HG03442 (cell line): ENCODE data around the gene MEGF10.
A peak's percentile ranks its signal among the peaks of the same experiment; 100 is the strongest.

Experiments used
- ATAC-seq: cut with Tn5 transposase; IDR thresholded peaks from one replicate; pipeline ENCODE4 v1.9.1; 2021; ENCODE audit warnings: mild to moderate bottlenecking, moderate library complexity; ENCODE audit not compliant: unreplicated experiment

MEGF10 gene

DNA sequence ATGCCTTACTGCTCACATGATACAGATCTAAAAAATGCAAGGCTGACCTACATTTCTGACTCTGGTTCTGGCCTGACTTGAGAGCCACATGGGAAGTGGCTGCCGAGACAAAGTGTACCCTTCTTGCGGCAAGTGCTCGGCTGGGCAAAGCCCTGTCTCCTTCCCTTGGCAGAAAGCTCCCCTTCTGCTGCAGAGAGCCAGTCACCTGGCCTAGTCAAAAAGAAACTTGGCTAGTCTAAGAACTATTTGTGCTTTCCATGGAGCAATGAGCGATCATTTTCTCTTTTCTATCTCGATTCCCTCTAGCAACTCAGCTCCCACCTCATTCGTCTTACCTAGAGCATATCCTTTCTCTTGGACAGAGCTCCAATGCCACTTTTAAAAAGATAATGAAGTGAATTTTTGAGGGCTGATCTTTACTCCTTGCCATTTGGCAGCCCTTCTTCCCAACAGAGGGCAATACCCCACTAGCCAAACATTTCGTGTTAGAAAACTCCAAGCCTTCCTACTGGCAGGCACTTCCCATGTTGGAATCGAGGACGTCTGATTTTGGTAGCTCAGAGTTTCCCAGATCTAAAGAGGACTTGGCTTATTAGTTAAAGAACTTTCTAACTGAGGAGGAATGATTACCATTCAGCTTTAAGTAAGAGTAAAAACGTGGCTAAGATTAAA, 118.8 kb downstream of the MEGF10 start:
- ATAC-seq: no peak

GRCh38 chr5:127409921-127410675, 119.5 kb downstream of the MEGF10 start:
- ATAC-seq: no peak

DNA sequence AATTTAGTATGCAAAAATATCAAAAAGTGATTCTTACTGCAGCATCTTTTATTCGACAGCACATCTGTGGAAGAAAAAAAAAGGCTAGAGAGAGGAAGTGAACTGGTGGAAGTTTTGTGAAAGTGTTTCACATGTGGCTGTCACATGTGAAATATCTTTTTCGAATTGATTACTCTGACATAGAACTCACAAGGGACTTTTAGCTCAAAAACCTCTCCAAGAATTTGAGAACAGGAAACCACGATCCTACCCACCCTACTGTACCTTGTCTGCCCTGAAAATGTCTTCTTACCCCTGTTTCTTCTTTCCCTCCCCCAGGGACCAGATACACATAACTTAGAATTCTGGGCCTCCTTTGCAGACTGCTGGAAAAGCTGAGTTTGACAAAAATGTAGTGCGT, 120.4 kb downstream of the MEGF10 start:
- peak; percentile 87 for ATAC-seq

DNA sequence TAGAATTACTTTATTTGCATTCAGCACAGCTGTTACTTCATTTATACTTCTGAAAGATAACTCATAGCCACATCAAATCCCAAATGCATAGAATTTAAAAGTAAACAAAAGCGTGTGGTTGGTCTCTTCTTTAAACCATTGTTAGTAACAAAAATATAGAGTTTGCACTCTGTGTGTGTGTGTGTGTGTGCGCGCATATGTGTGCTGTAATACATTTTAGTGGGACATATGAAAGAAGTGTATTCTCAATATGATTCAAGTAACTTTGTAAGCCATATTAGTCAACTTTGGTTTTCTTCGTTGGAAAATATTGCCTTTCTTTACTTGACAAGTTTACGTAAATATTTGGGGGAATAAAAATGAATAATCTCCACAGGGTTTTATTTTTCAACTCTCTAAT, 120.8 kb downstream of the MEGF10 start:
- ATAC-seq: no peak

GRCh38 chr5:127412698-127413097, 122.1 kb downstream of the MEGF10 start:
- no peak for ATAC-seq

DNA sequence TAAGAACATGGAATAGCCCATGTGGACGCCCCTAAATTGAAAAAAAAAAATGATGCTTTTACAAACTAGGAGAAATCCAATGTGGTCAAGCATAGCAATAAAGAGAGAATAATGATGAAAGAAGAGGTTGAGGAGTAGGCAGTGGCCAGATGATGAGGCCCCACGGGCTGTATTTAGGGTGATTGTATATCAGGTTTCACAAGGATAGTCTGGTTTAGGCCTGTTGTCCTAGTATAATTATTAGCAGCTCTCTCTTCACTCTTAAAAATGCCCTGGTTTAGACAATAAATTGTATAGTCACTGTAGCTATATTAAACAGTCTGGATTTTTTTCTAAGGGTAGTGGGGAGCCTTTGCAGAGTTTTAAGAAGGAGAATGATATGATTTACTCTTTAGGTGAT, 124.4 kb downstream of the MEGF10 start:
- no peak for ATAC-seq

DNA sequence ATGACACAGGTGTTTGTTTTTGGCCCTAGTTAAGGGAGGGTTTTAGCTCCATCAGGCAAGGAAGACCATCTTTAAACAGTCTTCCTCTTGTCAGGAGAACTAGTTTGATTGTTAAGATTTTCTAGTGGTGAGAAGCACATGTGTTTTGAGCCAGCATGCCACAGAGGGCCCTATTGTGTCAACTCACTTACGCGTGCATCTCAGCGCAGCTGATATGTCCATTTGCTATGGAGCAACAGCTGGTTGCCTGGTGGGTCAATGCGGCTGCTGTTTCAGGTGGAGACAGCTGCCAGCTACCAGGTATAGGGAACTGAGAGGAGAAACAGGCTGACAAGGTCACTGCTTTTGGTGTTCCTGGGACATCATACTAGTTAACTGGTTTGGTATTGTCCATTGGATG, 126.3 kb downstream of the MEGF10 start:
- no peak for ATAC-seq

DNA sequence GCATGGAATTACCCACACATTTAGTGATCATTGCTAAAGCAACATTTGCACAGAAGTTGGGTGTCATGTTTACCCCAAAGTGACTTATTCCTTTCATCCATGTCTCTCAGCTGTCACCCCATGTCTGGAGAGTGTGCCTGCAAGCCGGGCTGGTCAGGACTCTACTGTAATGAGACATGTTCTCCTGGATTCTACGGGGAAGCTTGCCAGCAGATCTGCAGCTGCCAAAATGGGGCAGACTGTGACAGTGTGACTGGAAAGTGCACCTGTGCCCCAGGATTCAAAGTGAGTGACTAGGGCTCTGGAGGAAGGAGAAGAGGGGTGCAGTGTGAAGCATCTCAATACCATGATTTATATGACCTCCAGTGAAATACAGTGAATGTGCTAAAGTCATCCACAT, 126.9 kb downstream of the MEGF10 start:
- ATAC-seq: no peak

DNA sequence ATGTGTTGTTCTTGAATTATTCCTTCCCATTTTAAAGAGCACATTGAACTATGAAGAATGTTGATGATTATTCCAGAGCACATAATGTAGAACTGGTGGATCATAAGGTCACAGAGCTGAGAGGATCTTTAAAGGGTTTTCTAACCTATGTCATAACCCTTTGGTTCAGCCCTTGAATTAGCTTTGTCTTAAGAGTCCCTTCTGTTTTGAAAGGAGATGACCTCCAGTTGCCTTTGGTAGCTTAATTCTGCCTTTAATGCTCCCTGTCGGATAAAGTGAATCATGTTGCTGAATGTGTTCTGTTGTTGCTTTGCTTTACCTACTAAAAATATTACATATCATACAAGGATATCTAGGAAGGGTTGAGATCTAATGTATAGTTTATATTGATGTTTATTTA, 127.8 kb downstream of the MEGF10 start:
- ATAC-seq: no peak

DNA sequence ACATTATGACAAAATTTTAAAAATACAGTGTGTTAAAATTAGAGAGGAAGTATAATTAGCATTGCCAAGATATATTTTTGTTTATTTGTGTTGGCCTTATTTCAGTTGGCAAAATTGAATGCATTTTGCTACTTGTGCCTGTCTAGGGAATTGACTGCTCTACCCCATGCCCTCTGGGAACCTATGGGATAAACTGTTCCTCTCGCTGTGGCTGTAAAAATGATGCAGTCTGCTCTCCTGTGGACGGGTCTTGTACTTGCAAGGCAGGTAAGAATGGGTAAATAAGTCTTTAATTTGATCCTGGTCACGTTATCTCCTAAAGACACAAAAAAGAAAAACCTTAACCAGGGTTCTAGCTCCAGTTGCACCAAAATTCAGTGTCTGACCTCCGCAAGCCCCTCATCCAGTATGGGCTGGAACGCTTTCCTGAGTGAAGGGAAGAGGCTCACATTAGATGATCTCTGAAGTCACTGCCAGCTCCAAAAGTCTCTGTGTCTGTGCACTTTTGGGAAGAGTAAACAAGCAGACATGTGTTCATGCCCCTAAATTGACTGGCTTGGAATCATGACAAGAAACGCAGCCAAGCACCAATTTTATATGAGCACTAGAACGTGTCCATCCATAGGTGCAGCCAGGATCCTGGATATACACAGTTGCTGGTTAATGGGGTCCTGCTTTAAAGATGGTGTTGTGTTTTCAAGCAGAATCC, 128.5 kb downstream of the MEGF10 start:
- ATAC-seq: no peak

GRCh38 chr5:127419683-127420257, 129.2 kb downstream of the MEGF10 start:
- ATAC-seq: no peak

GRCh38 chr5:127420758-127421157, 130.2 kb downstream of the MEGF10 start:
- no peak for ATAC-seq

- no peak for ATAC-seq
Measured at GRCh38 chr5:127421471-127421870, 130.9 kb downstream of the MEGF10 start.

- peak; percentile 71 for ATAC-seq
Measured at GRCh38 chr5:127423173-127423798, 132.7 kb downstream of the MEGF10 start.

GRCh38 chr5:127425037-127425436, 134.4 kb downstream of the MEGF10 start:
- no peak for ATAC-seq

DNA sequence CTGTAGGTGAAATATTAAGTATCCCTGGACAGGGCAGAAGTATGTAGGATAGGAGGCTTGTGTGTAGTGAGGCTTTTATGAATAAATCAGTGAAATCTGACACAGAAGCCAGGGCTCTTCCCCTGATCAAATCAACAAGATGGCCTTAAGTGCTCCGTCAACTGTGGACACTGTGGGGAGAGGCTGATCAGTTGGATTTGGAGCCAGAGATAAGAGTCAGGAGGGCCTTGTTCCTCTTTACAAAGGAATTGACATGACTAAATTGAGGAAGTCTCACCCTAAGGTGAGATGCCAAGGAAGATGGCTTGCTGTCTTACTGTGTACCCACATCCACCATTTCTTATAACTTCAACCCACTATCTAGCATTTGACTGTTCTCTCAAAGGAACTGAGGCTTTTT, 135.3 kb downstream of the MEGF10 start:
- no peak for ATAC-seq

- ATAC-seq: no peak
Measured at GRCh38 chr5:127426661-127427060, 136.1 kb downstream of the MEGF10 start.

DNA sequence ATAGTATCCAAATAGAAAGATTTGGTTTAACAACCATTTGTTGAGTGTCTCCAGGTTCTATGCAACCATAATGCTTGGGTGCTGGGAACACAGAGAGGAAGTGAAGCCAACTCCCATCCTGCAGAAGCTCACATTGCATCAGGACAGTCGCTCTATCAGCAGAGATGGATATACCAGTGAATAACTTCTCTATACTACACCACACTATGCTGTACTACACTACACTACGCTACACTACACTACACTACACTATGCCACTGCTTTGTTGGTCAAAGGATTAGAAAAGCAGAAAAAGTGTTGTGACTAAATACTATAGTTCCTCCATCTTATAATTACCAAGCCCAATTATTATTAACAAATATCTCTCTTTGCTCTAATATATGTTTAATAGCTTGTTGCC, 137.7 kb downstream of the MEGF10 start:
- ATAC-seq: no peak

- ATAC-seq: no peak
Measured at GRCh38 chr5:127428748-127429147, 138.2 kb downstream of the MEGF10 start.

- no peak for ATAC-seq
Measured at GRCh38 chr5:127429928-127430327, 139.3 kb downstream of the MEGF10 start.

- ATAC-seq: no peak
Measured at GRCh38 chr5:127430627-127431026, 140.0 kb downstream of the MEGF10 start.
